ENCODE results near the gene OTUD5.

Gene OTUD5

DNA sequence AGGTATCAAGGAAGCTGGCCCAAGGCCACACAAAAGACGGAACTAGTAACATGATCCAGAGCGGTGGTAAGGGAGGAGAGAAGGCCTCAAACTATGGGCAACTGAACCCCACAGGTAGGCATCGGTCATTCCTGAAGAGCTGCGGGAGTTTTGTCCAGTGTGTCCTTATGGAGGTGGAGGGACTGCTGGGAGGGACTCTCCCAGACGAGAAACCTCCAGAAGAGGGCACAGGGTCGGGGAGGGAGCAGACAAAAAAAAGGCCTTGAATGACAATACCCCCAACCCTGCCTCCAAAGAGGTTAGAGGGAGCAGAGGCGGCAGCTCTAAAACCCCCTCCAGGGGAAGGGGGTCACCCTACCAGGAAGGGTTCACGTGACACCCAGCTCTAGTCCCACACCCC is 53.2 kb downstream of the OTUD5 start:
- Histone ChIP-seq H3K27me3 (ENCODE audit: insufficient read depth, low read depth, severe bottlenecking) (peaks cover 6% of the 10 kb centered on the region), H3K4me3 (ENCODE audit: low read depth, low read length) (no peak overlapping the region), H3K9me3 (ENCODE audit: severe bottlenecking) (no peaks in the 10 kb centered on the region), H3K27ac (no peak overlapping the region), H3K36me3 (peaks cover 19% of the 10 kb centered on the region; the same call in 1 of the 2 replicates)
- TF ChIP-seq, protein P1, sequence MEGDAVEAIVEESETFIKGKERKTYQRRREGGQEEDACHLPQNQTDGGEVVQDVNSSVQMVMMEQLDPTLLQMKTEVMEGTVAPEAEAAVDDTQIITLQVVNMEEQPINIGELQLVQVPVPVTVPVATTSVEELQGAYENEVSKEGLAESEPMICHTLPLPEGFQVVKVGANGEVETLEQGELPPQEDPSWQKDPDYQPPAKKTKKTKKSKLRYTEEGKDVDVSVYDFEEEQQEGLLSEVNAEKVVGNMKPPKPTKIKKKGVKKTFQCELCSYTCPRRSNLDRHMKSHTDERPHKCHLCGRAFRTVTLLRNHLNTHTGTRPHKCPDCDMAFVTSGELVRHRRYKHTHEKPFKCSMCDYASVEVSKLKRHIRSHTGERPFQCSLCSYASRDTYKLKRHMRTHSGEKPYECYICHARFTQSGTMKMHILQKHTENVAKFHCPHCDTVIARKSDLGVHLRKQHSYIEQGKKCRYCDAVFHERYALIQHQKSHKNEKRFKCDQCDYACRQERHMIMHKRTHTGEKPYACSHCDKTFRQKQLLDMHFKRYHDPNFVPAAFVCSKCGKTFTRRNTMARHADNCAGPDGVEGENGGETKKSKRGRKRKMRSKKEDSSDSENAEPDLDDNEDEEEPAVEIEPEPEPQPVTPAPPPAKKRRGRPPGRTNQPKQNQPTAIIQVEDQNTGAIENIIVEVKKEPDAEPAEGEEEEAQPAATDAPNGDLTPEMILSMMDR (IDR thresholded peaks at IDR 0.05; ENCODE audit: low read depth, low read length), result no peak
- DNase-seq, result no peak

DNA sequence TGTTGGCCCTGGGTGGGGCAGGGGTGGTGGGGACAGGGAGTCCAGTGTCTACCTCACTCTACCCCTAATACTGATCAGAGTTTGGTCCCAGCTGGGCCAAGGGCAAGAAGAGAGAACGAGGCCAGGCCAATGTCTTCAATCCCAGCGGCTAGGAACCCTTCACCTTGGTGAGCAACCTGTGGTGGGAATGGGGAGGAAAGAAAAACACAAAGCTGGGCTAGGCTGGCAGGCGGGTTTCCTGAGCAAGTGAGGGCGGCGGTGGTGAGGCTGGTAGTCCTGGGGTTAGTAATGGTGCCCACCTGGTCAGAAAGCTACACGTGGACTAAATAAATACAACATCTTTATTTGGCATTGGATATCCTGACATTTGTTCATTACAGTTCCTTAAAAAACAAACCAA is 54.1 kb downstream of the OTUD5 start:
- no peak overlapping the region for H3K4me3 ChIP-seq (ENCODE audit: low read depth, low read length)
- TF ChIP-seq, protein P1 (IDR thresholded peaks at IDR 0.05; ENCODE audit: low read depth, low read length), result no peak
- peaks cover 6% of the 10 kb centered on the region for H3K27me3 ChIP-seq (ENCODE audit: insufficient read depth, low read depth, severe bottlenecking)
- H3K27ac ChIP-seq, result no peak overlapping the region
- no peak for DNase-seq
- H3K36me3 ChIP-seq, result peaks cover 19% of the 10 kb centered on the region
- H3K9me3 ChIP-seq (ENCODE audit: severe bottlenecking), result no peaks in the 10 kb centered on the region

DNA sequence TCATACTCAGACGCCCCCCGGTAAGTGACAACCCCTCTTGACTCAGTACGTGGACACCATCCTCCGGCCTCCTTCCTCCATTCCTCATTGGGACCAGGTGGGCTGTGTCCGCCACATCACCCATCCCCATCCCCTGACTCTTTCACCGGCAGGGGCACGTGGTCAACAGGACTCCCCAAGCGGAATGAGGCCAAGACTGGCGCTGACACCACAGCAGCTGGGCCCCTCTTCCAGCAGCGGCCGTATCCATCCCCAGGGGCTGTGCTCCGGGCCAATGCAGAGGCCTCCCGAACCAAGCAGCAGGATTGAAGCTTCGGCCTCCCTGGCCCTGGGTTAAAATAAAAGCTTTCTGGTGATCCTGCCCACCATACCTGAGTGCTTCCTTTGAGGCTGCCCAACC is 54.6 kb downstream of the OTUD5 start:
- TF ChIP-seq, protein P1 (IDR thresholded peaks at IDR 0.05; ENCODE audit: low read depth, low read length), result no peak
- Histone ChIP-seq H3K9me3 (ENCODE audit: severe bottlenecking) (no peaks in the 10 kb centered on the region), H3K36me3 (peaks cover 19% of the 10 kb centered on the region), H3K27ac (no peak overlapping the region), H3K4me3 (ENCODE audit: low read depth, low read length) (no peak overlapping the region), H3K27me3 (ENCODE audit: insufficient read depth, low read depth, severe bottlenecking) (peaks cover 8% of the 10 kb centered on the region)
- no peak for DNase-seq

DNA sequence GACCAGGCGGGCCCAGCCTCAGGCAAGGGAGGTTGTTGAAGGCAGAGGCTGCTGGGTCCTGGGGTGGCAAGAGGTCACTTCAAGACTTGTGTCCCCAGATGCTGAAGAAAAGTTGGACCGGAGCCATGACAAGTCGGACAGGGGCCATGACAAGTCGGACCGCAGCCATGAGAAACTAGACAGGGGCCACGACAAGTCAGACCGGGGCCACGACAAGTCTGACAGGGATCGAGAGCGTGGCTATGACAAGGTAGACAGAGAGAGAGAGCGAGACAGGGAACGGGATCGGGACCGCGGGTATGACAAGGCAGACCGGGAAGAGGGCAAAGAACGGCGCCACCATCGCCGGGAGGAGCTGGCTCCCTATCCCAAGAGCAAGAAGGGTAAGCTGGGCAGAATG is 55.3 kb downstream of the OTUD5 start:
- H3K9me3 ChIP-seq (ENCODE audit: severe bottlenecking), result no peaks in the 10 kb centered on the region
- no peak for DNase-seq
- H3K27ac ChIP-seq, result no peak overlapping the region
- no peak overlapping the region for H3K4me3 ChIP-seq (ENCODE audit: low read depth, low read length)
- peaks cover 8% of the 10 kb centered on the region for H3K27me3 ChIP-seq (ENCODE audit: insufficient read depth, low read depth, severe bottlenecking)
- TF ChIP-seq, protein P1 (IDR thresholded peaks at IDR 0.05; ENCODE audit: low read depth, low read length), result no peak
- H3K36me3 ChIP-seq, result peaks cover 19% of the 10 kb centered on the region

DNA sequence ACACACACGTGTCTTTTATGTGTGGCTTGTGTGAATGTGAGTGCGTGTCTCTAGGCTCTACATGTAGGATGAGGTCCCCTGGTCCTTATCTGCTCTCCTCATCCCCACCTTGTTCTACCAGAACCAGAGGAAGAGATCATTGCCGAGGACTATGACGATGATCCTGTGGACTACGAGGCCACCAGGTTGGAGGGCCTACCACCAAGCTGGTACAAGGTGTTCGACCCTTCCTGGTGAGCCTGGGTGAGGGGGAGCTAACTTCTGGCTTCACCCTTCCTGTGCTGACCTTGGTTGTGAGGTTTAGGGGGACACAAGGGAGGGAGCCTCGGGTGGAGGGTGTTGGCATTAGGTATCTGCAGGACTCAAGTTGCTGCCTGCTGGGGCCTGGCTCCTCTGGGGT is 56.3 kb downstream of the OTUD5 start:
- Histone ChIP-seq H3K4me3 (ENCODE audit: low read depth, low read length) (no peak overlapping the region), H3K9me3 (ENCODE audit: severe bottlenecking) (no peaks in the 10 kb centered on the region), H3K27ac (no peak overlapping the region), H3K36me3 (peaks cover 19% of the 10 kb centered on the region), H3K27me3 (ENCODE audit: insufficient read depth, low read depth, severe bottlenecking) (peaks cover 8% of the 10 kb centered on the region)
- DNase-seq, result no peak
- TF ChIP-seq, protein P1 (IDR thresholded peaks at IDR 0.05; ENCODE audit: low read depth, low read length), result no peak

DNA sequence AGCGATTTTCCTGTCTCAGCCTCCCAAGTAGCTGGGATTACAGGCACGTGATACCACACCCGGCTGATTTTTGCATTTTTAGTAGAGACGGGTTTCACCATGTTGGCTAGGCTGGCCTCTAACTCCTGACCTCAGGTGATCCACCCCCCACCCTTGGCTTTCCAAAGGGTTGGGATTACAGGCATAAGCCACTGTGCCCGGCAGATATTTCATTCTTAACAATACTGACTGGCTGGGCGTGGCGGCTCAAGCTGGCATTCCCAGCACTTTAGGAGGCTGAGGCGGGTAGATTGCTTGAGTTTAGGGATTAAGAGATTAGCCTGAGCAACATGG is 58.4 kb downstream of the OTUD5 start:
- Histone ChIP-seq H3K27me3 (ENCODE audit: insufficient read depth, low read depth, severe bottlenecking) (peaks cover 8% of the 10 kb centered on the region), H3K4me3 (ENCODE audit: low read depth, low read length) (peak overlapping the region; percentile 82; the same call in 1 of the 2 replicates), H3K9me3 (ENCODE audit: severe bottlenecking) (no peaks in the 10 kb centered on the region), H3K36me3 (peaks cover 23% of the 10 kb centered on the region), H3K27ac (peak overlapping the region; percentile 93)
- DNase-seq, result peak; percentile 83
- TF ChIP-seq, protein P1 (IDR thresholded peaks at IDR 0.05; ENCODE audit: low read depth, low read length), result no peak

Measured in WERI-Rb-1 (cell line).